Stimulated activated CD8-positive, alpha-beta memory T cell treated with anti-CD3 and anti-CD28 coated beads, Interleukin-7, amount 100 ng/mL, for 48 hours (primary cell): ENCODE measurements around the gene DLGAP5.

Experiments used
- DNase-seq, 2 donors: peaks; one replicate each; pipeline ENCODE4 v3.0.0-alpha.2; 2020; ENCODE audit warnings: low read depth in 1 of 2; ENCODE audit errors: extremely low read depth in 1 of 2

DLGAP5 gene

GRCh38 chr14:55188686-55189295 lies 2.6 kb downstream of the DLGAP5 start:
- DNase-seq = no peak

GRCh38 chr14:55180434-55180833 lies 11.0 kb downstream of the DLGAP5 start:
- DNase-seq = no peak

GRCh38 chr14:55180006-55180405 lies 11.4 kb downstream of the DLGAP5 start:
- no peak for DNase-seq

- no peak for DNase-seq
Observed at GRCh38 chr14:55170526-55170925, 20.9 kb downstream of the DLGAP5 start.

- DNase-seq = no peak
Observed at GRCh38 chr14:55160989-55161388, 30.4 kb downstream of the DLGAP5 start.

- DNase-seq = no peak
Observed at GRCh38 chr14:55158412-55158811, 33.0 kb downstream of the DLGAP5 start.

GRCh38 chr14:55157080-55157479 lies 34.3 kb downstream of the DLGAP5 start:
- DNase-seq = no peak

- no peak for DNase-seq
Observed at GRCh38 chr14:55153951-55154350, 37.4 kb downstream of the DLGAP5 start.

- DNase-seq = no peak
Observed at GRCh38 chr14:55152052-55152753, 39.2 kb downstream of the DLGAP5 start.

GRCh38 chr14:55151601-55152000 lies 39.8 kb downstream of the DLGAP5 start:
- DNase-seq = no peak

- no peak for DNase-seq
Observed at GRCh38 chr14:55146425-55146824, 45.0 kb downstream of the DLGAP5 start.

GRCh38 chr14:55142466-55142865 lies 48.9 kb downstream of the DLGAP5 start:
- DNase-seq = no peak

GRCh38 chr14:55141825-55142224 lies 49.6 kb downstream of the DLGAP5 start:
- DNase-seq = no peak

GRCh38 chr14:55139696-55140509 lies 51.5 kb downstream of the DLGAP5 start:
- no peak for DNase-seq

- DNase-seq = no peak
Observed at GRCh38 chr14:55139141-55139540, 52.2 kb downstream of the DLGAP5 start.

GRCh38 chr14:55138091-55138490 lies 53.3 kb downstream of the DLGAP5 start:
- DNase-seq = no peak

GRCh38 chr14:55136885-55137786 lies 54.2 kb downstream of the DLGAP5 start:
- no peak for DNase-seq

- DNase-seq = no peak
Observed at GRCh38 chr14:55136241-55136640, 55.1 kb downstream of the DLGAP5 start.

GRCh38 chr14:55133416-55133815 lies 58.0 kb downstream of the DLGAP5 start:
- no peak for DNase-seq

- DNase-seq = no peak
Observed at GRCh38 chr14:55131370-55132137, 59.8 kb downstream of the DLGAP5 start.
